ENCODE measurements around the gene FAM204A. TPM values are rescaled to one million over a fixed set of nuclear protein-coding genes. Genes with fewer than 3 reads are reported as not detected.
A peak's percentile ranks its signal among the peaks of the same experiment; 100 is the strongest.

Gene FAM204A
- total and polyA plus RNA-seq, 8 donors = 26.3 to 60.8 (median 35.0) TPM

DNA sequence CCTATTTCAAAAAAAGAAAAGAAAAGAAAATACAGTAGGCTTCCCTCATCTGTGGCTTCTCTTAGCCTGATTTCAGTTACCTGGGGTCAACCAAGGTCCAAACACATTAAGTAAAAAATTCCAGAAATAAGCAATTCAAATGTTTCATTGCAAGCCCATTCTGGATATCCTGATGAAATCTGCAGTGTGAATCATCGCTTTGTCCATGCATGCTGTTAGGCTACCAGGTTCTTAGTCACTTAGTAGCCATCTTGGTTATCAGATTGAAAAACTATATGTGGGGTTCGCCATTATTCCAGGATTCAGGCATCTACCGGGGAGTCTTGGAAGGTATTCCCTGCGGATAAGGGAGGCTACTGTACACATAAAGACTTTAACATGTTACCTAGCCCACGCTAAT lies 991 bp upstream of the FAM204A start:
- Histone ChIP-seq H3K9me3 (no peaks in the 10 kb centered on the region), H3K4me3 (peak overlapping the region in 1 of 4 donors; percentile 97), H3K4me1 (peaks cover 8 to 40% (median 30%) of the 10 kb centered on the region in 4 donors), H3K27ac (no peak overlapping the region), H3K27me3 (no peaks in the 10 kb centered on the region), H3K36me3 (no peaks in the 10 kb centered on the region)
- intact Hi-C loops (cut with DNase I; ENCODE audit: low total_unique reads) = no loop called here
- TF ChIP-seq, protein P1, sequence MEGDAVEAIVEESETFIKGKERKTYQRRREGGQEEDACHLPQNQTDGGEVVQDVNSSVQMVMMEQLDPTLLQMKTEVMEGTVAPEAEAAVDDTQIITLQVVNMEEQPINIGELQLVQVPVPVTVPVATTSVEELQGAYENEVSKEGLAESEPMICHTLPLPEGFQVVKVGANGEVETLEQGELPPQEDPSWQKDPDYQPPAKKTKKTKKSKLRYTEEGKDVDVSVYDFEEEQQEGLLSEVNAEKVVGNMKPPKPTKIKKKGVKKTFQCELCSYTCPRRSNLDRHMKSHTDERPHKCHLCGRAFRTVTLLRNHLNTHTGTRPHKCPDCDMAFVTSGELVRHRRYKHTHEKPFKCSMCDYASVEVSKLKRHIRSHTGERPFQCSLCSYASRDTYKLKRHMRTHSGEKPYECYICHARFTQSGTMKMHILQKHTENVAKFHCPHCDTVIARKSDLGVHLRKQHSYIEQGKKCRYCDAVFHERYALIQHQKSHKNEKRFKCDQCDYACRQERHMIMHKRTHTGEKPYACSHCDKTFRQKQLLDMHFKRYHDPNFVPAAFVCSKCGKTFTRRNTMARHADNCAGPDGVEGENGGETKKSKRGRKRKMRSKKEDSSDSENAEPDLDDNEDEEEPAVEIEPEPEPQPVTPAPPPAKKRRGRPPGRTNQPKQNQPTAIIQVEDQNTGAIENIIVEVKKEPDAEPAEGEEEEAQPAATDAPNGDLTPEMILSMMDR (IDR thresholded peaks at IDR 0.05) = no peak
- TF ChIP-seq POLR2A (IDR thresholded peaks at IDR 0.05) (no peak), POLR2AphosphoS5 (IDR thresholded peaks at IDR 0.05) (no peak), EP300 (IDR thresholded peaks at IDR 0.05) (no peak)
- 94 to 97% (median 95%) methylated on average over 5 of the region's 5 CpGs for WGBS, 5 donors
- DNase-seq = no peak

DNA sequence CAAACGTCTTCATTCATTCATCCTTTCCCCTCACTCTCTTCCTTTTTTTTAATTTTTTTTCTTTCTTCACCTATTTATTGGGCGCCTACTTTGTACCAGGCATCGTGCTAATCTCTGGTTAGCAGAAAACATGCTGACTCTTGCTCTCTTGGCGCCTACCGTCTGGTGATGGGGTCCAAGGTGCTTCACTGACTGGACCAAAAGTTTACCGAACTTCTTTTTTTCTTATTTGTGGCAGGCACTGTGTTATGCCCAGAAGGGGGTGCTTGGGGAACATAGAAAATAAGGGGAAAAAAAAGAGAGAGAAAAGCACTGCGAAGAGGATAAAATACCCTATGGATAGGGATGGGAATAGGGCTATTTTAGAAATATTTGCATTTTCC lies 505 bp upstream of the FAM204A start:
- intact Hi-C loops (cut with DNase I; ENCODE audit: low total_unique reads) = no loop called here
- H3K27me3 ChIP-seq = no peaks in the 10 kb centered on the region
- TF ChIP-seq, protein P1 (IDR thresholded peaks at IDR 0.05) = no peak
- no peak for TF ChIP-seq POLR2AphosphoS5 (IDR thresholded peaks at IDR 0.05)
- TF ChIP-seq POLR2A (IDR thresholded peaks at IDR 0.05) = no peak
- no peak for TF ChIP-seq EP300 (IDR thresholded peaks at IDR 0.05)
- no peaks in the 10 kb centered on the region for H3K9me3 ChIP-seq
- peaks cover 8 to 45% (median 32%) of the 10 kb centered on the region in 4 donors for H3K4me1 ChIP-seq
- peak overlapping the region; percentile 82 to 99 (median 92) for H3K4me3 ChIP-seq
- peaks cover 0 to 4% (median 0%) of the 10 kb centered on the region in 4 donors for H3K36me3 ChIP-seq
- 39 to 48% (median 48%) methylated on average over 7 of the region's 7 CpGs for WGBS, 5 donors
- DNase-seq = peak in 1 of 2 donors; percentile 16
- peak overlapping the region in 4 of 5 donors; percentile 75 to 89 (median 82) for H3K27ac ChIP-seq

- intact Hi-C loops (cut with DNase I; ENCODE audit: low total_unique reads) = no loop called here
- H3K4me3 ChIP-seq = peak overlapping the region in 2 of 4 donors; percentile 97 to 99
- peak in 1 of 2 donors; percentile 12 for DNase-seq
- H3K36me3 ChIP-seq = peaks cover 7 to 20% (median 11%) of the 10 kb centered on the region in 4 donors
- H3K27me3 ChIP-seq = no peaks in the 10 kb centered on the region
- H3K27ac ChIP-seq = no peak overlapping the region
- TF ChIP-seq, protein P1 (IDR thresholded peaks at IDR 0.05) = no peak
- no peak for TF ChIP-seq POLR2A (IDR thresholded peaks at IDR 0.05)
- no peak for TF ChIP-seq EP300 (IDR thresholded peaks at IDR 0.05)
- TF ChIP-seq POLR2AphosphoS5 (IDR thresholded peaks at IDR 0.05) = no peak
- H3K9me3 ChIP-seq = no peaks in the 10 kb centered on the region
- WGBS, 5 donors = 87 to 93% (median 88%) methylated on average over 2 of the region's 2 CpGs
- H3K4me1 ChIP-seq = peaks cover 8 to 48% (median 32%) of the 10 kb centered on the region in 4 donors
Observed at GRCh38 chr10:118340486-118340885, 1.6 kb downstream of the FAM204A start.

GRCh38 chr10:118339111-118339510 lies 3.0 kb downstream of the FAM204A start:
- no peaks in the 10 kb centered on the region for H3K9me3 ChIP-seq
- H3K27me3 ChIP-seq = no peaks in the 10 kb centered on the region
- DNase-seq = no peak
- intact Hi-C loops (cut with DNase I; ENCODE audit: low total_unique reads) = no loop called here
- no peak overlapping the region for H3K4me3 ChIP-seq
- 51 to 76% (median 63%) methylated on average over 3 of the region's 3 CpGs for WGBS, 5 donors
- H3K27ac ChIP-seq = no peak overlapping the region
- peaks cover 8 to 48% (median 32%) of the 10 kb centered on the region in 4 donors for H3K4me1 ChIP-seq
- TF ChIP-seq POLR2AphosphoS5 (IDR thresholded peaks at IDR 0.05) = no peak
- no peak for TF ChIP-seq EP300 (IDR thresholded peaks at IDR 0.05)
- TF ChIP-seq, protein P1 (IDR thresholded peaks at IDR 0.05) = no peak
- TF ChIP-seq POLR2A (IDR thresholded peaks at IDR 0.05) = no peak
- H3K36me3 ChIP-seq = peaks cover 16 to 34% (median 24%) of the 10 kb centered on the region in 4 donors
